Loucy (cell line): ENCODE results near the gene CSTF3.
A peak's percentile ranks its signal among the peaks of the same experiment; 100 is the strongest.

ENCODE experiments used
- H2AFZ ChIP-seq: fragments of 200-600 bp; sonication (generic); 2 replicates; pipeline ENCODE4 v1.6.0; 2016; ENCODE audit warnings: antibody characterized with exemption, mild to moderate bottlenecking, low read length, moderate library complexity
- H3F3A ChIP-seq: fragments of 200-600 bp; 2 replicates; pipeline ENCODE4 v1.6.0; 2016; ENCODE audit warnings: antibody characterized with exemption, low read depth, mild to moderate bottlenecking
- H3K27me3 ChIP-seq: fragments of 200-600 bp; sonication (generic); 2 replicates; pipeline ENCODE4 v1.6.1; 2014; ENCODE audit warnings: low read length, mild to moderate bottlenecking; ENCODE audit not compliant: insufficient read depth, poor library complexity, severe bottlenecking
- H3K36me3 ChIP-seq: fragments of 200-600 bp; sonication (generic); 2 replicates; pipeline ENCODE4 v1.6.1; 2016; ENCODE audit warnings: low read length; ENCODE audit not compliant: insufficient read depth
- H3K4me1 ChIP-seq: fragments of 200-600 bp; sonication (generic); 2 replicates; pipeline ENCODE4 v1.5.1; 2014; ENCODE audit warnings: low read length, mild to moderate bottlenecking; ENCODE audit not compliant: insufficient read depth, poor library complexity, severe bottlenecking
- H3K4me2 ChIP-seq: fragments of 200-600 bp; sonication (generic); 2 replicates; pipeline ENCODE4 v1.6.0; 2014; ENCODE audit warnings: antibody characterized with exemption, low read length, low read depth, mild to moderate bottlenecking; ENCODE audit not compliant: poor library complexity, severe bottlenecking
- H3K4me3 ChIP-seq: fragments of 200-600 bp; sonication (generic); 2 replicates; pipeline ENCODE4 v1.5.1; 2014; ENCODE audit warnings: low read length, mild to moderate bottlenecking, mixed read lengths; ENCODE audit not compliant: poor library complexity, severe bottlenecking
- H3K79me2 ChIP-seq: fragments of 200-600 bp; sonication (generic); 2 replicates; pipeline ENCODE4 v1.6.1; 2014; ENCODE audit warnings: low read length; ENCODE audit not compliant: insufficient read depth
- H3K9ac ChIP-seq: fragments of 200-600 bp; sonication (generic); 2 replicates; pipeline ENCODE4 v1.6.0; 2014; ENCODE audit warnings: mild to moderate bottlenecking, low read depth, low read length, moderate library complexity; ENCODE audit not compliant: poor library complexity, severe bottlenecking
- H3K9me2 ChIP-seq: fragments of 200-600 bp; sonication (generic); replicated peaks from 2 replicates; pipeline ENCODE4 v1.6.1; 2016; ENCODE audit warnings: low read depth, low read length, mixed read lengths
- H3K9me3 ChIP-seq: fragments of 200-600 bp; sonication (generic); 2 replicates; pipeline ENCODE4 v1.6.1; 2014; ENCODE audit warnings: mild to moderate bottlenecking, antibody characterized with exemption, low read length, low read depth; ENCODE audit not compliant: insufficient read depth
- H4K20me1 ChIP-seq: fragments of 200-600 bp; sonication (generic); 2 replicates; pipeline ENCODE4 v1.6.0; 2014; ENCODE audit warnings: antibody characterized with exemption, low read length, mild to moderate bottlenecking; ENCODE audit not compliant: insufficient read depth, poor library complexity, severe bottlenecking
- CTCF ChIP-seq: fragments of 200-600 bp; sonication (generic); conservative IDR thresholded peaks from 2 replicates; pipeline ENCODE4 v1.5.1; 2014; ENCODE audit warnings: mild to moderate bottlenecking, antibody characterized with exemption, low read length
- EZH2phosphoT487 ChIP-seq: fragments of 200-600 bp; IDR thresholded peaks from 2 replicates; pipeline ENCODE4 v1.6.1; 2018; ENCODE audit warnings: antibody characterized with exemption, mild to moderate bottlenecking, moderate library complexity, borderline replicate concordance

CSTF3 gene

DNA sequence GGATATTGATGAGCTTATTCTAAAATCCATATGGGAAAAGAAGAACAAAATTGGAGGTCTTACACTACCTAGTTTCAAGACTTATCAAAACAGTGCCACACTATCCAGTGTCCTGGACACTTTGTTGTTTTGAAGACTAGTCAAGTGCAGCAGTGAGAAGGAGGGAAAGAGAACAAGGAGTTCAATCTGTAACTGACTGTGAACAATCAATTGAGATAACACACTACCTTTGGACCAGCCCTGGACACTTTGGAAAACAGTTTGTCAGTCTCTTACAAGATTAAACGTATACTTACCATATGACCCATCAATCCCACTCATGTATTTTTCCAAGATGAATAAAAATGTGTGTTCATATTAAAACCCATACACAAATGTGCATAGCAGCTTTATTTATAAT, 10.0 kb upstream of the CSTF3 start:
- no peaks in the 10 kb centered on the region for H4K20me1 ChIP-seq

DNA sequence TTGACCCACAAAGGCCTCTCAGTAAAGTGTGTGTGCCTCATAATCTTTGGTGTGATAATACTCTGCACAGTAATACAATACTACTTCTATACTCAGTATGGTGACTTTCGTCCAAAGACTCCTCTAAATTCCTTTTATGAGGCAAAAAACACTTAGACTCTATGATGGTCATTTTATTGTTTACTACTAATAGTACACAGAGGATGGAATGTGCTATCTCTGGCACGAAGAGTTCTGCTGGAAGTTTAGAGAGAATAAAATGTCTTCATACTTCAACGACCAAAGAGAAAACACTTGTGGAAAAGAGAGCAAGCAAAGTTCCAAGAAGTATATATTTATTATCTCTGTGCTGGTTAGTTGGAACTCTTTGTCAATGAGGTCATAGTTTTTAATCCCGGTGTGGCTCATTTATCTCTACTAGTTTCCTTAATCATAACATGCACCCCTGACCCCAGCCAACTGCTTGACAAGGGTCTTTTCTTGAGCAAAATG, 7.5 kb upstream of the CSTF3 start:
- Histone ChIP-seq H3K79me2 (peaks cover 8% of the 10 kb centered on the region), H3K4me3 (no peak overlapping the region), H3K36me3 (no peaks in the 10 kb centered on the region), H3K27me3 (no peaks in the 10 kb centered on the region), H2AFZ (no peak overlapping the region), H3F3A (no peaks in the 10 kb centered on the region), H4K20me1 (no peaks in the 10 kb centered on the region), H3K9me3 (no peaks in the 10 kb centered on the region), H3K9ac (no peak overlapping the region), H3K4me1 (no peaks in the 10 kb centered on the region), H3K9me2 (no peaks in the 10 kb centered on the region), H3K4me2 (no peak overlapping the region)
- TF ChIP-seq CTCF: no peak
- no peak for TF ChIP-seq EZH2phosphoT487

More for the DNA sequence above, 10.0 kb upstream of the CSTF3 start:
- Histone ChIP-seq H3K4me3 (no peak overlapping the region), H3K4me1 (no peaks in the 10 kb centered on the region), H3K9ac (no peak overlapping the region), H3K79me2 (no peaks in the 10 kb centered on the region), H3K4me2 (no peak overlapping the region), H3F3A (no peaks in the 10 kb centered on the region), H3K9me3 (no peaks in the 10 kb centered on the region), H2AFZ (no peak overlapping the region), H3K9me2 (no peaks in the 10 kb centered on the region), H3K36me3 (no peaks in the 10 kb centered on the region), H3K27me3 (no peaks in the 10 kb centered on the region)
- TF ChIP-seq CTCF (no peak), EZH2phosphoT487 (no peak)

GRCh38 chr11:33162831-33163230, 1.6 kb upstream of the CSTF3 start:
- TF ChIP-seq EZH2phosphoT487: no peak
- no peak for TF ChIP-seq CTCF
- no peaks in the 10 kb centered on the region for H3K9me2 ChIP-seq
- 0 out of 2 replicates have a peak, but pooled peaks cover 4% of the 10 kb centered on the region for H3F3A ChIP-seq
- H4K20me1 ChIP-seq: peaks cover 30% of the 10 kb centered on the region
- no peak overlapping the region for H2AFZ ChIP-seq
- peak overlapping the region; percentile 93 for H3K4me3 ChIP-seq
- H3K36me3 ChIP-seq: no peaks in the 10 kb centered on the region
- peaks cover 26% of the 10 kb centered on the region for H3K4me1 ChIP-seq
- H3K4me2 ChIP-seq: peak overlapping the region; percentile 79
- H3K79me2 ChIP-seq: peaks cover 61% of the 10 kb centered on the region
- H3K9ac ChIP-seq: peak overlapping the region; percentile 99
- no peaks in the 10 kb centered on the region for H3K9me3 ChIP-seq
- peaks cover 7% of the 10 kb centered on the region for H3K27me3 ChIP-seq
